ENCODE results near the gene SMU1.
"Not testable (repeated sequence)": the region's sequence is repeated elsewhere in the genome, so short reads cannot be mapped to it uniquely, and the experiment has no call there.

The SMU1 gene

GRCh38 chr9:33097192-33097591 is 20.7 kb upstream of the SMU1 start:
- no peak overlapping the region for H3K27ac ChIP-seq
- TF ChIP-seq, protein P1, sequence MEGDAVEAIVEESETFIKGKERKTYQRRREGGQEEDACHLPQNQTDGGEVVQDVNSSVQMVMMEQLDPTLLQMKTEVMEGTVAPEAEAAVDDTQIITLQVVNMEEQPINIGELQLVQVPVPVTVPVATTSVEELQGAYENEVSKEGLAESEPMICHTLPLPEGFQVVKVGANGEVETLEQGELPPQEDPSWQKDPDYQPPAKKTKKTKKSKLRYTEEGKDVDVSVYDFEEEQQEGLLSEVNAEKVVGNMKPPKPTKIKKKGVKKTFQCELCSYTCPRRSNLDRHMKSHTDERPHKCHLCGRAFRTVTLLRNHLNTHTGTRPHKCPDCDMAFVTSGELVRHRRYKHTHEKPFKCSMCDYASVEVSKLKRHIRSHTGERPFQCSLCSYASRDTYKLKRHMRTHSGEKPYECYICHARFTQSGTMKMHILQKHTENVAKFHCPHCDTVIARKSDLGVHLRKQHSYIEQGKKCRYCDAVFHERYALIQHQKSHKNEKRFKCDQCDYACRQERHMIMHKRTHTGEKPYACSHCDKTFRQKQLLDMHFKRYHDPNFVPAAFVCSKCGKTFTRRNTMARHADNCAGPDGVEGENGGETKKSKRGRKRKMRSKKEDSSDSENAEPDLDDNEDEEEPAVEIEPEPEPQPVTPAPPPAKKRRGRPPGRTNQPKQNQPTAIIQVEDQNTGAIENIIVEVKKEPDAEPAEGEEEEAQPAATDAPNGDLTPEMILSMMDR (IDR thresholded peaks at IDR 0.05) = no peak
- no peak for TF ChIP-seq ZFX (IDR thresholded peaks at IDR 0.05; ENCODE audit: borderline replicate concordance)

DNA sequence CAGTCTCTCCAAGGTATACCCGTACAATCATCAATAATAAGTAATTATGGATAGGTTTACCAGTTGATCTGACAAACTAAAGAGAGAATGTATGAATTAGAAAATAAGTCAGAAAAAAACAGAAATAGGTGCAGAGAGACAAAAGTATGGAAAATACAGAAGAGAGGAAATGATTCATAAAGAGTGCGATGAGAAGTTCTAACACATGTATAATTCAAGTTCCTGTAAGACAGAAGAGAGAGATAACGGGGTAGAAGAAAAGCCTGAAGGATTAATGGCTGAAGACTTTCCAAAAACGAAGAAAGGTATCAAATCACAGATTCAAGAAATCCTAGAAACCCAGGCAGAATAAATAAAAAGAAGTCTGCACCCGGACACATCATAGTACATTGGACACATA is 16.2 kb upstream of the SMU1 start:
- no peak overlapping the region for H3K27ac ChIP-seq

GRCh38 chr9:33085672-33086071 is 9.2 kb upstream of the SMU1 start:
- H3K27ac ChIP-seq = not testable (repeated sequence)

More for the DNA sequence above, 16.2 kb upstream of the SMU1 start:
- no peak for TF ChIP-seq ZFX (IDR thresholded peaks at IDR 0.05; ENCODE audit: borderline replicate concordance)
- TF ChIP-seq, protein P1 (IDR thresholded peaks at IDR 0.05) = no peak

DNA sequence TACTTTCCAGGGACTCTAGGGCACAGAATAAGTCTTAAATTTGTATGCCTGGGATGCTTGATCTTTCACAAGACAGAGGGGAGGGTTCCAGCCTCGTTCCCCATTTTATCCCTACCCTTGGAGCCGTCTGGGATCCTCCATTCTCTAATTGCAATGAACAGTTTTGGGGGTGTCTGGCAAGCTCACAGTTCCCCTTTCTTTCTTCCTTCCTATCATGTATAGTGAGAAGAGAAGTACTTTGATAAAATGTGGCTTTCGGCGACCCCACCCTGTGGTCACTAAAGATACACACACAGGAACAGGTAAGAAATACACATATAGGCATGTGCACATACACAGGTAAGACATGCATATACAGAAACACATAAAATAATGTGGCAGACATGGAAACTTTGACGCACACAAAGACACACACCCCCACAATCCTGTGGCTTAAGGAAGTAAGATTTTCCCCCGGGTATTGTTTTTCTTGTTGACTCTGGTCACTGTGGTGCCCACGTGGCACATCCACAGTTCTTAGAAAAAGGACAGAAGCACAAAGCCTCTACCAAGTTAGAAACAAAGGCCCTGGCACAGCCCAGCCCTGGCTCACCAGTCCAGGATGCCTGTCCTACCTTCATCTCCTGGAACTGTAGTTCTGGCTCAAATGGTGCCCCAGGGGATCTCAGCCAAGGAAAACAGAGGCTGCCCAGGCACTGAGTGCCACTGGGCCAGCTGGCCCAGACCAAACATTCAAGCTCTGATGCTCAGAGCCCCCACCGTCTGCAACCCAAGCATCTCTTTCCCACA is 6.3 kb upstream of the SMU1 start:
- TF ChIP-seq, protein P1 (IDR thresholded peaks at IDR 0.05) = no peak
- no peak for TF ChIP-seq ZFX (IDR thresholded peaks at IDR 0.05; ENCODE audit: borderline replicate concordance)
- no peak overlapping the region for H3K27ac ChIP-seq

DNA sequence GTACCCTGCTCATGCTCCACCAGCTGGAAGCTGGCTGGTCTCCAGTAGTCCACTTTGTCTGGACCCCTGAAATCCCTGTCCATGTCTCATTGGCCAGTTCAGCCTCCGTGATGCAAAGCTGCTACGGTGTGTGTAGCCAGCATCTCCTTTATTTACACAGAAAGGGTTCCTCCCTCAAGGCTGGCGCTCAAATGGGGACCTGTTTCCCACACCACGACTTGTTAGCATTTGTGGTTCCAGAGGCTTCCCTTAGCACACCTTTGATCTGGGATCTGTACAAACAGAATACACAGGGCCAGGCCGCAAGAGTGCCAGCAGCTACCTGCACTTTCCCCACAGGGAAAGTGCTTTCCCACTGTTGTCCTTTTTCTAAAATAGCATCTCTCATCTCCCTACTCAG is 5.7 kb upstream of the SMU1 start:
- no peak overlapping the region for H3K27ac ChIP-seq
- TF ChIP-seq, protein P1 (IDR thresholded peaks at IDR 0.05) = no peak

DNA sequence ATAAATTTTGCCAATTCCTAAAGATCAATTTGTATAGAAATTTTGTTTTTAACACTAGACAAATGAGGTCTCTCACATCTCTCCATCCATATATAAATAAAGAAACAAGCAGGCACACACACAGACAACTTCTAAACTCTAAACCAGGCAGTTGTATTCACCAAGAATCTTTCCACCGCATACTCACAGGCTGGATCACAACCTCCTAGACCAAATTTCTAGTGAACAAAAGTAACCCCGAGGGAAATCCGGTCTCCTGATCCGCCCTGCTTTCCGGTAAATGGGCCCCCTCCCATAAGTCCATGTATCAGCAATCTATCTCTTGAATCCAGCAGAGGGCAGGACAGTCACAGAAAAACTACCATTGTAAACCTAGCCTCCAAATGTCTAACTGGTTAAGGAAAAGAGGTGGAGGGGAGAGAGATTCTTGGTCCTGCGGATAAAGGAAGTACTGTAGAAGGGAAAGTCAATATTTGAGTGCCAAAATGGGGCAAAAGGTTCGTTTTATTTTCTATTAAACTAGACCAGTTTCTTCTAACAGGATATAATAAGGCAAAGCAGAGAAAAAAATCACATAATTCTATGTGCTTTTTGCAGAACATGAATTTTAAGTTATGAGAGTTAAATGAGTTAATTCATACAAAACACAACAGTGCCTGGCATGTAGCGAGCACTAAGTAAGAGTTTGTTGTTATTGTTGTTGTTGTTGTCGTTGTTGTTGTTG is 4.8 kb upstream of the SMU1 start:
- H3K27ac ChIP-seq = no peak overlapping the region
- no peak for TF ChIP-seq ZFX (IDR thresholded peaks at IDR 0.05; ENCODE audit: borderline replicate concordance)
- TF ChIP-seq, protein P1 (IDR thresholded peaks at IDR 0.05) = peak; percentile 87

- no peak for TF ChIP-seq ZFX (IDR thresholded peaks at IDR 0.05; ENCODE audit: borderline replicate concordance)
- TF ChIP-seq, protein P1 (IDR thresholded peaks at IDR 0.05) = no peak
- no peak overlapping the region for H3K27ac ChIP-seq
These were observed 4.1 kb upstream of the SMU1 start for GRCh38 chr9:33080534-33080933.

Measured in 22Rv1 (cell line).